Progenitor cell of endocrine pancreas (in vitro differentiated cells): ENCODE measurements around the gene GPN2. TPM values are rescaled to one million over a fixed set of nuclear protein-coding genes. Genes with fewer than 3 reads are reported as not detected.
A peak's percentile ranks its signal among the peaks of the same experiment; 100 is the strongest.

Experiments used
- DNase-seq: peaks from one replicate; pipeline ENCODE4 v3.0.0; 2021; ENCODE audit warnings: low spot score; ENCODE audit not compliant: unreplicated experiment
- H3K27ac Mint-ChIP-seq: 2 replicates; pipeline ENCODE4 v1.8.0; 2021; ENCODE audit warnings: mild to moderate bottlenecking, moderate library complexity, mixed read lengths
- H3K27me3 Mint-ChIP-seq: 2 replicates; pipeline ENCODE4 v1.8.0; 2021; ENCODE audit warnings: mixed read lengths
- H3K36me3 Mint-ChIP-seq: 2 replicates; pipeline ENCODE4 v1.8.0; 2022; ENCODE audit warnings: mixed read lengths; ENCODE audit not compliant: insufficient read depth
- H3K4me1 Mint-ChIP-seq: 2 replicates; pipeline ENCODE4 v1.8.0; 2021; ENCODE audit warnings: low read depth, mixed read lengths
- H3K4me3 Mint-ChIP-seq: 2 replicates; pipeline ENCODE4 v1.8.0; 2021; ENCODE audit warnings: low read depth, mild to moderate bottlenecking, moderate library complexity, mixed read lengths
- H3K9me3 Mint-ChIP-seq: 2 replicates; pipeline ENCODE4 v1.8.0; 2021; ENCODE audit warnings: low read depth, mixed read lengths
- CTCF ChIP-seq: fragments of 200-600 bp; sonication (generic); IDR thresholded peaks from one replicate; pipeline ENCODE4 v1.5.0; 2021; ENCODE audit warnings: antibody characterized with exemption, mild to moderate bottlenecking; ENCODE audit not compliant: unreplicated experiment
- total RNA-seq: library from RNA; stranded (reverse); gene quantifications from 2 replicates; pipeline ENCODE4 v1.2.1, GENCODE V29; 2021

The GPN2 gene
- total RNA-seq, 1 donor from 2014 or later: 37.4 TPM

- Mint-ChIP-seq H3K27me3 (no peaks in the 10 kb centered on the region), H3K27ac (peak overlapping the region; percentile 29), H3K4me1 (peaks cover 16% of the 10 kb centered on the region), H3K9me3 (no peaks in the 10 kb centered on the region), H3K36me3 (peaks cover 22% of the 10 kb centered on the region), H3K4me3 (no peak overlapping the region)
- DNase-seq: no peak
- TF ChIP-seq CTCF: no peak
These were observed 56.4 kb downstream of the GPN2 start for GRCh38 chr1:26833432-26834405.

- Mint-ChIP-seq H3K27me3 (no peaks in the 10 kb centered on the region), H3K36me3 (peaks cover 18% of the 10 kb centered on the region), H3K9me3 (no peaks in the 10 kb centered on the region), H3K4me1 (peaks cover 23% of the 10 kb centered on the region), H3K4me3 (no peak overlapping the region), H3K27ac (no peak overlapping the region)
- TF ChIP-seq CTCF: no peak
- DNase-seq: no peak
These were observed 57.7 kb downstream of the GPN2 start for GRCh38 chr1:26832249-26832960.

GRCh38 chr1:26831546-26832248, 58.4 kb downstream of the GPN2 start:
- DNase-seq: no peak
- Mint-ChIP-seq H3K27me3 (no peaks in the 10 kb centered on the region), H3K27ac (peak overlapping the region; percentile 54), H3K9me3 (no peaks in the 10 kb centered on the region), H3K4me1 (peaks cover 25% of the 10 kb centered on the region), H3K36me3 (peaks cover 18% of the 10 kb centered on the region), H3K4me3 (no peak overlapping the region)
- TF ChIP-seq CTCF: no peak

- no peak for DNase-seq
- Mint-ChIP-seq H3K4me1 (peaks cover 27% of the 10 kb centered on the region), H3K9me3 (no peaks in the 10 kb centered on the region), H3K27me3 (no peaks in the 10 kb centered on the region), H3K27ac (no peak overlapping the region), H3K36me3 (peaks cover 15% of the 10 kb centered on the region), H3K4me3 (no peak overlapping the region)
- TF ChIP-seq CTCF: no peak
These were observed 59.0 kb downstream of the GPN2 start for GRCh38 chr1:26831059-26831458.
